Activated CD4-positive, CD25-positive, alpha-beta regulatory T cell (primary cell): ENCODE data around the gene KLHL2.
"Not testable (repeated sequence)": the region's sequence is repeated elsewhere in the genome, so short reads cannot be mapped to it uniquely, and the experiment has no call there.

ENCODE experiments used
- DNase-seq, 4 experiments: peaks; one replicate each; lab custom pipeline; 2025; lab: John Stamatoyannopoulos, UW

The KLHL2 gene

GRCh38 chr4:165232623-165233433, 25.5 kb downstream of the KLHL2 start:
- DNase-seq: not testable (repeated sequence)

- no peak for DNase-seq
Measured at GRCh38 chr4:165234766-165235165, 27.4 kb downstream of the KLHL2 start.

GRCh38 chr4:165236852-165237251, 29.5 kb downstream of the KLHL2 start:
- DNase-seq: not testable (repeated sequence)

- DNase-seq: not testable (repeated sequence)
Measured at GRCh38 chr4:165238041-165238640, 30.8 kb downstream of the KLHL2 start.

GRCh38 chr4:165240761-165241160, 33.4 kb downstream of the KLHL2 start:
- DNase-seq: not testable (repeated sequence)

GRCh38 chr4:165244148-165244547, 36.8 kb downstream of the KLHL2 start:
- DNase-seq: not testable (repeated sequence)

GRCh38 chr4:165244587-165245186, 37.3 kb downstream of the KLHL2 start:
- not testable (repeated sequence) for DNase-seq

GRCh38 chr4:165248102-165248501, 40.7 kb downstream of the KLHL2 start:
- DNase-seq: no peak

GRCh38 chr4:165248904-165249303, 41.5 kb downstream of the KLHL2 start:
- not testable (repeated sequence) for DNase-seq

GRCh38 chr4:165254771-165255170, 47.4 kb downstream of the KLHL2 start:
- DNase-seq: not testable (repeated sequence)

GRCh38 chr4:165255439-165255838, 48.1 kb downstream of the KLHL2 start:
- DNase-seq: peak in 1 of 4 experiments; percentile 2

GRCh38 chr4:165256074-165256659, 48.8 kb downstream of the KLHL2 start:
- DNase-seq: not testable (repeated sequence)

GRCh38 chr4:165259776-165260175, 52.4 kb downstream of the KLHL2 start:
- not testable (repeated sequence) for DNase-seq

GRCh38 chr4:165262306-165262705, 54.9 kb downstream of the KLHL2 start:
- not testable (repeated sequence) for DNase-seq

GRCh38 chr4:165263466-165263865, 56.1 kb downstream of the KLHL2 start:
- DNase-seq: not testable (repeated sequence)

GRCh38 chr4:165269931-165270330, 62.6 kb downstream of the KLHL2 start:
- DNase-seq: not testable (repeated sequence)

- not testable (repeated sequence) for DNase-seq
Measured at GRCh38 chr4:165273443-165273842, 66.1 kb downstream of the KLHL2 start.

- not testable (repeated sequence) for DNase-seq
Measured at GRCh38 chr4:165275357-165275756, 68.0 kb downstream of the KLHL2 start.

GRCh38 chr4:165279531-165279930, 72.2 kb downstream of the KLHL2 start:
- not testable (repeated sequence) for DNase-seq

GRCh38 chr4:165284697-165285096, 77.3 kb downstream of the KLHL2 start:
- not testable (repeated sequence) for DNase-seq

GRCh38 chr4:165286619-165287340, 79.4 kb downstream of the KLHL2 start:
- DNase-seq: not testable (repeated sequence)

GRCh38 chr4:165288226-165288625, 80.9 kb downstream of the KLHL2 start:
- no peak for DNase-seq
